Mucosa of descending colon (tissue), 3 donors: ENCODE measurements around the gene MEIS2. TPM values are rescaled to one million over a fixed set of nuclear protein-coding genes. Genes with fewer than 3 reads are reported as not detected.

Source experiments
- ATAC-seq: fragments of 200-7000 bp; cut with Tn5 transposase; one replicate; pipeline ENCODE4 v1.9.1; 2020; ENCODE audit warnings: mild to moderate bottlenecking, moderate library complexity
- DNase-seq, 3 donors: peaks; one replicate each; pipeline ENCODE4 v3.0.0-alpha.2; 2020
- H3K36me3 ChIP-seq: fragments of 200-600 bp; one replicate; pipeline ENCODE4 v1.8.0; 2021; ENCODE audit warnings: low read depth, mild to moderate bottlenecking
- H3K4me1 ChIP-seq: fragments of 200-600 bp; one replicate; pipeline ENCODE4 v1.8.0; 2021; ENCODE audit warnings: low read depth, mild to moderate bottlenecking
- H3K4me3 ChIP-seq: fragments of 200-600 bp; one replicate; pipeline ENCODE4 v1.8.0; 2021; ENCODE audit warnings: mild to moderate bottlenecking
- H3K9me3 ChIP-seq: fragments of 200-600 bp; one replicate; pipeline ENCODE4 v1.8.0; 2021; ENCODE audit warnings: mild to moderate bottlenecking
- intact Hi-C, 2 donors: fragments of 100-400 bp; cut with DNase I in 1 of 2; cut with micrococcal nuclease in 1 of 2; formaldehyde crosslinking; loops; one replicate each; pipeline versions ENCODE4 v1.11.0 to v1.11.1; 2022; cut with DNase I, micrococcal nuclease
- total RNA-seq, 3 donors: library from RNA; stranded (reverse); fragmentation: NEBNext Ultra II Directional in 2 of 3; extraction: Animal tissue kit (Norgen Biotek cat#: 25700) in 2 of 3; gene quantifications; one replicate each; pipeline versions ENCODE4 v1.2.1 to v1.2.4, GENCODE V29; 2021 to 2023
- TF ChIP-seq, protein P1 (sequence below): fragments of 200-600 bp; IDR thresholded peaks from one replicate; pipeline ENCODE4 v1.8.0; 2022; ENCODE audit warnings: antibody characterized with exemption, mild to moderate bottlenecking
- donor health status: DM: no; HTN: no; CAD: no; lungs with moderate emphysema.
- donor health status: DM: no; HTN: no; CAD: no.
- donor health status: DM: no; HTN: yes; CAD: no.

The MEIS2 gene
- total RNA-seq, 3 donors from 2014 or later = 3.8 to 93.3 (median 8.9) TPM

DNA sequence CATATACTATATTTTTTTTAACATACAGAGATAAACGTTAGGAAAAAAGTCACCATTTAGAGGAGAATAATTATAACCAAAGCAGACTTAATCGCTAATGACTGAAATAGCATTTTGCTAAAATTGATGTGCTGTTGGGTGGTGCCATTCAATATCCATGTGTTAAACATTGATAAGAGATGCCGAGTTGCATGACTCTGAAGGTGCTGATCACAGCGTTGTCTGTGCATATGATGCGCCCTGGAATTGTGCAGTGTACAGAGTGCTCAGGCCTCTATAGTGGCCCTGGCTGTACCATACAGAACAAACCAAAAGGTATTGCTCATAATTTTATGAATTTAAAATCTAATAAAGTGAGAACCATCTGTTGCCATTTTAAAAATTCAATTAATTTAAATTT, 168.3 kb downstream of the MEIS2 start:
- TF ChIP-seq, protein P1, sequence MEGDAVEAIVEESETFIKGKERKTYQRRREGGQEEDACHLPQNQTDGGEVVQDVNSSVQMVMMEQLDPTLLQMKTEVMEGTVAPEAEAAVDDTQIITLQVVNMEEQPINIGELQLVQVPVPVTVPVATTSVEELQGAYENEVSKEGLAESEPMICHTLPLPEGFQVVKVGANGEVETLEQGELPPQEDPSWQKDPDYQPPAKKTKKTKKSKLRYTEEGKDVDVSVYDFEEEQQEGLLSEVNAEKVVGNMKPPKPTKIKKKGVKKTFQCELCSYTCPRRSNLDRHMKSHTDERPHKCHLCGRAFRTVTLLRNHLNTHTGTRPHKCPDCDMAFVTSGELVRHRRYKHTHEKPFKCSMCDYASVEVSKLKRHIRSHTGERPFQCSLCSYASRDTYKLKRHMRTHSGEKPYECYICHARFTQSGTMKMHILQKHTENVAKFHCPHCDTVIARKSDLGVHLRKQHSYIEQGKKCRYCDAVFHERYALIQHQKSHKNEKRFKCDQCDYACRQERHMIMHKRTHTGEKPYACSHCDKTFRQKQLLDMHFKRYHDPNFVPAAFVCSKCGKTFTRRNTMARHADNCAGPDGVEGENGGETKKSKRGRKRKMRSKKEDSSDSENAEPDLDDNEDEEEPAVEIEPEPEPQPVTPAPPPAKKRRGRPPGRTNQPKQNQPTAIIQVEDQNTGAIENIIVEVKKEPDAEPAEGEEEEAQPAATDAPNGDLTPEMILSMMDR = no peak
- intact Hi-C loops = no loop called here

DNA sequence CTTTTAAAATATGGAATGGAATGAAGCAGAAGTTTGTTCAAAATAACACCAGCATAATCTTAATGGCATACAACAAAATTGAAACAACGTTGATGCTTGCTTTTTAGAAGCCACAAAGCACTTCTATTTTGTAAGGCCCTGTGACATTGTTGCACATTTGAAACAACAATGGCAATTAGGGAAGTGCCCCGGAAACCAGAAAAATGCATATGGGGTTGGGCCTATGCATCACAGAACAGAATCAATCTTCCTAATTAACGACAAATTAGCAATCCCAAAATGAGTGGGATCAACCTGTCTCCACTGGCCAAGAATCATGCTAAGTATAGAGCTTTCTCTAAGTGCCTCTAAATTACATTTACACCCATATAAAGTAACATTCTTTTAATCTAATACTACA, 168.9 kb downstream of the MEIS2 start:
- DNase-seq (no peak), ATAC-seq (no peak)
- intact Hi-C loops = no loop called here
- TF ChIP-seq, protein P1 = no peak
- Histone ChIP-seq H3K4me1 (no peaks in the 10 kb centered on the region), H3K9me3 (no peaks in the 10 kb centered on the region), H3K4me3 (no peak overlapping the region), H3K36me3 (no peaks in the 10 kb centered on the region)

More for the DNA sequence above, 168.3 kb downstream of the MEIS2 start:
- DNase-seq (no peak), ATAC-seq (no peak)
- Histone ChIP-seq H3K9me3 (no peaks in the 10 kb centered on the region), H3K4me1 (no peaks in the 10 kb centered on the region), H3K36me3 (no peaks in the 10 kb centered on the region), H3K4me3 (no peak overlapping the region)

DNA sequence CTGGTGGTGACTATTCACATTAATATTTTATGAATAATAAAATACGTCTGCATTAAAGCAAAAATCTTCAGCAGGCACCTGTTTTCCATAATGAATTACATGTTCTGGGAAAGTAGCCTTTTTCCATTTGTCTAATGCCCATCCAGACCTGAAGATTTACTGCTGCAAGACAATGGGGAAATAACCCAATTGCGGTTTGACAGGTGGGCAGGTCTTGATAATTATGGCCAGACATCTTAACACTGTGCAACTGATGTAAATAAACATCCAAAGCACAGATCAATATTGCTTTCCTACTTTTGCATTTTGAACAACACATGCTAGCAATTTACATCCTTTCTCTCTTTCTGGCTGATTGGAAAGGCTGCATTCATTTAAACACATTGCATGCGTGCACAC, 173.9 kb downstream of the MEIS2 start:
- TF ChIP-seq, protein P1 = no peak
- no peak for DNase-seq

GRCh38 chr15:36925653-36926426, 174.5 kb downstream of the MEIS2 start:
- TF ChIP-seq, protein P1 = no peak
- no peaks in the 10 kb centered on the region for H3K9me3 ChIP-seq
- H3K4me3 ChIP-seq = no peak overlapping the region
- DNase-seq (no peak), ATAC-seq (no peak)
- H3K4me1 ChIP-seq = no peaks in the 10 kb centered on the region
- no peaks in the 10 kb centered on the region for H3K36me3 ChIP-seq
- intact Hi-C loops = no loop called here

More for the DNA sequence above, 173.9 kb downstream of the MEIS2 start:
- Histone ChIP-seq H3K4me1 (no peaks in the 10 kb centered on the region), H3K36me3 (no peaks in the 10 kb centered on the region), H3K9me3 (no peaks in the 10 kb centered on the region), H3K4me3 (no peak overlapping the region)
- no peak for ATAC-seq
- intact Hi-C loops = no loop called here

- intact Hi-C loops = no loop called here
- TF ChIP-seq, protein P1 = no peak
- ATAC-seq (no peak), DNase-seq (no peak)
- Histone ChIP-seq H3K4me3 (no peak overlapping the region), H3K9me3 (no peaks in the 10 kb centered on the region), H3K4me1 (no peaks in the 10 kb centered on the region), H3K36me3 (no peaks in the 10 kb centered on the region)
Measured at GRCh38 chr15:36925049-36925448, 175.3 kb downstream of the MEIS2 start.
